Erythroblast (primary cell): ENCODE results near the gene NME7.

Source experiments
- GATA1 ChIP-seq: IDR thresholded peaks from 2 replicates; pipeline ENCODE4 v1.6.1; 2011; ENCODE audit warnings: low read depth, mild to moderate bottlenecking, control low read depth, low read length, moderate library complexity
- POLR2A ChIP-seq: IDR thresholded peaks from 2 replicates; pipeline ENCODE4 v1.6.1; 2011; ENCODE audit warnings: mild to moderate bottlenecking, low read length

DNA sequence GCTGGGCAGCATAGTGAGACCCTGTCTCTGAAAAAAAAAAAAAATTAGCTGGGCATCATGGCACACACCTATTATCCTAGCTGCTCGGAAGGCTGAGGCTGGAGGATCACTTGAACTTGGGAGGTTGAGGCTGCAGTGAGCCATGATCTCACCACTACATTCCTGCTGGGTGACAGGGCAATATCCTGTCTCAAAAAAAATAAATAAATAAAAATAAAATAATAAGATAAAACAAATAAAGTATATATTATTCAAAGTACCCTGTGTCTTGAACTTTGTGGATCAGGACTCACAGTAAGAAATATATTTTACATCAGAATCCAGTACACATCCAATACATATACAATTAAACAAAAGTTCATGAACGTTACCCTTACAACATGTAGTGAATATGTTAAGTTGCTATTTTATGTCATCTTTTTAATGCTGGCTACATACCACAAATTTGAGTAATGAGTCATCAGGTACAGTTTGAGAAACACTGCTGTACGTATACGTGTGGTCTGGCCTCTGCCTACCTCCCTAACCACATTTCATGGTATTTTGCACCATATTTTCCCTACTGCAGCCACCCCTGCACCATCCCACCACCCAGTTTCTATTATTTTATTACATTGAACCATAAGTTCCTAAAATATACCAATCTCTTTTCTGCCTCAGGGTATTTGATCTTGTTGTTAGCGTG is 4.4 kb downstream of the NME7 start:
- TF ChIP-seq POLR2A (no peak), GATA1 (no peak)
